WERI-Rb-1 (cell line): ENCODE measurements around the gene GP1BA.

ENCODE experiments used
- DNase-seq: peaks from one replicate; pipeline ENCODE4 v3.0.0-alpha.2; 2020
- H3K27ac ChIP-seq: fragments of 250-450 bp; sonication (Bioruptor Pico); 2 replicates; pipeline ENCODE4 v1.5.1; 2020; ENCODE audit warnings: mild to moderate bottlenecking, moderate library complexity
- H3K27me3 ChIP-seq: fragments of 250-450 bp; sonication (Bioruptor Pico); 2 replicates; pipeline ENCODE4 v1.5.1; 2021; ENCODE audit warnings: mild to moderate bottlenecking, low read depth, moderate library complexity; ENCODE audit not compliant: insufficient read depth, severe bottlenecking
- H3K36me3 ChIP-seq: fragments of 250-450 bp; sonication (Bioruptor Pico); 2 replicates; pipeline ENCODE4 v1.5.1; 2020; ENCODE audit warnings: mild to moderate bottlenecking, moderate library complexity
- H3K4me3 ChIP-seq: 2 replicates; pipeline ENCODE4 v1.5.1; 2011; ENCODE audit warnings: low read depth, mild to moderate bottlenecking, control low read depth, low read length
- H3K9me3 ChIP-seq: fragments of 250-450 bp; sonication (Bioruptor Pico); 2 replicates; pipeline ENCODE4 v1.5.1; 2021; ENCODE audit warnings: mild to moderate bottlenecking, moderate library complexity; ENCODE audit not compliant: severe bottlenecking
- TF ChIP-seq, protein P1 (sequence below): IDR thresholded peaks from 2 replicates; pipeline ENCODE4 v1.5.1; 2011; ENCODE audit warnings: low read depth, mild to moderate bottlenecking, control low read depth, inconsistent platforms, low read length

Gene GP1BA

DNA sequence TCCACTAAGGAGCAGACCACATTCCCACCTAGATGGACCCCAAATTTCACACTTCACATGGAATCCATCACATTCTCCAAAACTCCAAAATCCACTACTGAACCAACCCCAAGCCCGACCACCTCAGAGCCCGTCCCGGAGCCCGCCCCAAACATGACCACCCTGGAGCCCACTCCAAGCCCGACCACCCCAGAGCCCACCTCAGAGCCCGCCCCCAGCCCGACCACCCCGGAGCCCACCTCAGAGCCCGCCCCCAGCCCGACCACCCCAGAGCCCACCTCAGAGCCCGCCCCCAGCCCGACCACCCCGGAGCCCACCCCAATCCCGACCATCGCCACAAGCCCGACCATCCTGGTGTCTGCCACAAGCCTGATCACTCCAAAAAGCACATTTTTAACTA lies 1.6 kb downstream of the GP1BA start:
- Histone ChIP-seq H3K27ac (no peak overlapping the region), H3K9me3 (no peaks in the 10 kb centered on the region), H3K27me3 (no peaks in the 10 kb centered on the region), H3K4me3 (no peak overlapping the region), H3K36me3 (peaks cover 16% of the 10 kb centered on the region)
- TF ChIP-seq, protein P1, sequence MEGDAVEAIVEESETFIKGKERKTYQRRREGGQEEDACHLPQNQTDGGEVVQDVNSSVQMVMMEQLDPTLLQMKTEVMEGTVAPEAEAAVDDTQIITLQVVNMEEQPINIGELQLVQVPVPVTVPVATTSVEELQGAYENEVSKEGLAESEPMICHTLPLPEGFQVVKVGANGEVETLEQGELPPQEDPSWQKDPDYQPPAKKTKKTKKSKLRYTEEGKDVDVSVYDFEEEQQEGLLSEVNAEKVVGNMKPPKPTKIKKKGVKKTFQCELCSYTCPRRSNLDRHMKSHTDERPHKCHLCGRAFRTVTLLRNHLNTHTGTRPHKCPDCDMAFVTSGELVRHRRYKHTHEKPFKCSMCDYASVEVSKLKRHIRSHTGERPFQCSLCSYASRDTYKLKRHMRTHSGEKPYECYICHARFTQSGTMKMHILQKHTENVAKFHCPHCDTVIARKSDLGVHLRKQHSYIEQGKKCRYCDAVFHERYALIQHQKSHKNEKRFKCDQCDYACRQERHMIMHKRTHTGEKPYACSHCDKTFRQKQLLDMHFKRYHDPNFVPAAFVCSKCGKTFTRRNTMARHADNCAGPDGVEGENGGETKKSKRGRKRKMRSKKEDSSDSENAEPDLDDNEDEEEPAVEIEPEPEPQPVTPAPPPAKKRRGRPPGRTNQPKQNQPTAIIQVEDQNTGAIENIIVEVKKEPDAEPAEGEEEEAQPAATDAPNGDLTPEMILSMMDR = no peak
- DNase-seq = no peak

DNA sequence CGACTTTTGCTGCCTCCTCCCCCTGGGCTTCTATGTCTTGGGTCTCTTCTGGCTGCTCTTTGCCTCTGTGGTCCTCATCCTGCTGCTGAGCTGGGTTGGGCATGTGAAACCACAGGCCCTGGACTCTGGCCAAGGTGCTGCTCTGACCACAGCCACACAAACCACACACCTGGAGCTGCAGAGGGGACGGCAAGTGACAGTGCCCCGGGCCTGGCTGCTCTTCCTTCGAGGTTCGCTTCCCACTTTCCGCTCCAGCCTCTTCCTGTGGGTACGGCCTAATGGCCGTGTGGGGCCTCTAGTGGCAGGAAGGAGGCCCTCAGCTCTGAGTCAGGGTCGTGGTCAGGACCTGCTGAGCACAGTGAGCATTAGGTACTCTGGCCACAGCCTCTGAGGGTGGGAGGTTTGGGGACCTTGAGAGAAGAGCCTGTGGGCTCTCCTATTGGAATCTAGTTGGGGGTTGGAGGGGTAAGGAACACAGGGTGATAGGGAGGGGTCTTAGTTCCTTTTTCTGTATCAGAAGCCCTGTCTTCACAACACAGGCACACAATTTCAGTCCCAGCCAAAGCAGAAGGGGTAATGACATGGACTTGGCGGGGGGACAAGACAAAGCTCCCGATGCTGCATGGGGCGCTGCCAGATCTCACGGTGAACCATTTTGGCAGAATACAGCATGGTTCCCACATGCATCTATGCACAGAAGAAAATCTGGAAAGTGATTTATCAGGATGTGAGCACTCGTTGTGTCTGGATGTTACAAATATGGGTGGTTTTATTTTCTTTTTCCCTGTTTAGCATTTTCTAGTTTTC lies 2.3 kb downstream of the GP1BA start:
- no peak overlapping the region for H3K27ac ChIP-seq
- TF ChIP-seq, protein P1 = peak; percentile 84
- peaks cover 16% of the 10 kb centered on the region for H3K36me3 ChIP-seq
- DNase-seq = peak; percentile 73
- H3K9me3 ChIP-seq = no peaks in the 10 kb centered on the region
- H3K4me3 ChIP-seq = peak overlapping the region; percentile 28
- H3K27me3 ChIP-seq = no peaks in the 10 kb centered on the region

DNA sequence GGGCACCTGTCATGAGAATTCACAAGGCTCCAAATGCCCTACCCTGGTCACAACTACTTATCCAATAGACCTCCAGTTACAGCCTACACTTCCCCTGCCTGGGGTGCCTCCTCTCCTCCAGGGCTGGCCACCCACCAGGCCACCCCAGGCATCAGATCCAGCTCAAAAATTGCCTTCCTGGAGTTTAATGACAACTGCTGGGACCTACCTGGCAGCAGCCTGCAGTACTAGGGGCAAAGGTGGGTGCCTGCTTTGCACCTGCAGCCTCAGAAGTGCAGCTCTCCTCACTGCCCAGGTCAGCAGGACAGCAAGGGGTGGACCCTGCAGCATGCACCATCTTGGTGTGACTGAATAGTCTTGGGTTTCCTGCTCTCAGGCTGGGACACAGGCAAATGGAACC lies 3.6 kb downstream of the GP1BA start:
- Histone ChIP-seq H3K27ac (no peak overlapping the region), H3K9me3 (no peaks in the 10 kb centered on the region), H3K4me3 (no peak overlapping the region), H3K27me3 (no peaks in the 10 kb centered on the region), H3K36me3 (peaks cover 16% of the 10 kb centered on the region)
- no peak for DNase-seq
- TF ChIP-seq, protein P1 = no peak

DNA sequence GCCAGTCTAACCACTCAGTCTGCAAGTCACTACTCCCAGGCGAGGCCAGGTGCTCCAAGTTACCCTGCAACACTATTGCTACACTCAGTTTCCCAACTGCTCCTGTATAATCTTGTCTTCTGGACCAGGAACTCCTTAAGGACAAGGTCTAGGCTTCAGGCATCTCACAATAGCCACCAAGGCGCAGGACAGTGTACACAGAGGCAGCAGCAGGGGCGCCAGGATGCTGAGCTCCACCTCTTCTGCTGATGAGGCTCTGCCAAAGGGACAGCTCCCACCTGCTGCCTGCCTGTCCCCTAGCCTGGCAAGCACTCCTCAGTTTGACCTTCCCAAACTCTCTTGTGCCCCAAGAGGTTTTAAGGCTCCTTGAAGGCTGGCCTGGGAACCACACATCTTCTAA lies 4.4 kb downstream of the GP1BA start:
- H3K27ac ChIP-seq = no peak overlapping the region
- no peaks in the 10 kb centered on the region for H3K9me3 ChIP-seq
- peaks cover 17% of the 10 kb centered on the region for H3K36me3 ChIP-seq
- no peak for DNase-seq
- TF ChIP-seq, protein P1 = no peak
- no peaks in the 10 kb centered on the region for H3K27me3 ChIP-seq
- no peak overlapping the region for H3K4me3 ChIP-seq

DNA sequence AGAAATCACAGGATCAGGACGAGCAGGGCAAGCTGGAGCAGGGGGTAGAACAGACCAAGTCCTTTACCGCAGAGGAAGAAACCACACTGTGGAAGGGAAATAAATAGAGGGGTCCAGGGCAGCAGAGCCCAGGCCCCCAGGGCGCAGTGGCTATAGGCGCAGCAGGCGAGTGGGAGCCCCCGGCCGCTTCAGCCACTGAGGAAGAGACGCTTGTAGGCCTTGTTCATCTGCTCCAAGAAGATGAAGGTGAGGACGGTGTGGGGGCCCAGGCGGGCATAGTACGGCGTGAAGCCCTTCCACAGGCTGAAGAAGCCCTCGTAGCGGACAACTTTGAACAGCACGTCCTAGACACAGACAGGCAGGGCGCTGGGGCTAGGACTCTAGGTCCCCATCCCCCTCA lies 5.5 kb downstream of the GP1BA start:
- Histone ChIP-seq H3K4me3 (no peak overlapping the region), H3K27ac (no peak overlapping the region), H3K9me3 (no peaks in the 10 kb centered on the region), H3K27me3 (no peaks in the 10 kb centered on the region), H3K36me3 (peaks cover 28% of the 10 kb centered on the region)
- DNase-seq = no peak
- TF ChIP-seq, protein P1 = no peak

DNA sequence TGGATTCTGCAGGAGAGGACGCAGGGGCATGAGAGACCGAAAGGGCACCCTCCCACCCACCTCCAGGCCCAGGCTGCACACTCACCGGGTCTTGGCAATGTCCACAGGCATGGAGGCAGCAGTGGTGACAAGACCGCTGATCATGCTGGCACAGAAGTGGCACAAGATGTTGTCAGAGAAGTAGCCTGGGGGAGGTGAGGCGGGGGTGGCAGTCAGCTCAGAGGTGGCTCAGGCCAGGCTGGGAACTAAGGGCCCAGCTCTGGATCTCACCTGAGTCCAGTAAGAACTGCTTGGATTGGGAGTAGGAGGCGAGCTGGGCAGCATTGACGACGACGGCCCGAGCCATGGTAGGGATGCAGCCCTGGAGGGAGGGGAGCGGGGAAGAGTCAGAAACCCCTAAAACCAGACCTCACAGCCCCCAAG lies 6.0 kb downstream of the GP1BA start:
- DNase-seq = no peak
- TF ChIP-seq, protein P1 = no peak
- Histone ChIP-seq H3K4me3 (no peak overlapping the region), H3K27ac (no peak overlapping the region), H3K36me3 (peaks cover 33% of the 10 kb centered on the region), H3K27me3 (no peaks in the 10 kb centered on the region), H3K9me3 (no peaks in the 10 kb centered on the region)
